H9 (cell line): Measurements from ENCODE around the gene PPP1R12A. TPM values are rescaled to one million over a fixed set of nuclear protein-coding genes. Genes with fewer than 3 reads are reported as not detected.

ENCODE experiments used
- DNase-seq: peaks from one replicate; pipeline ENCODE4 v3.0.0-alpha.2; 2017
- H2AFZ ChIP-seq: one replicate; pipeline ENCODE4 v1.6.1; 2013; ENCODE audit warnings: mild to moderate bottlenecking, low read length, control low read depth, moderate library complexity
- H2AK5ac ChIP-seq: 2 replicates; pipeline ENCODE4 v1.6.1; 2013; ENCODE audit warnings: low read length, control low read depth, mixed read lengths; ENCODE audit not compliant: insufficient read length
- H2BK120ac ChIP-seq: one replicate; pipeline ENCODE4 v1.6.1; 2013; ENCODE audit warnings: low read depth, mild to moderate bottlenecking, low read length, control low read depth, inconsistent platforms; ENCODE audit not compliant: poor library complexity, severe bottlenecking
- H2BK12ac ChIP-seq: 2 replicates; pipeline ENCODE4 v1.6.1; 2013; ENCODE audit warnings: low read length, control low read depth, mixed read lengths, low read depth; ENCODE audit not compliant: insufficient read length
- H2BK15ac ChIP-seq: 2 replicates; pipeline ENCODE4 v1.6.1; 2013; ENCODE audit warnings: low read depth, low read length, control low read depth
- H2BK20ac ChIP-seq: one replicate; pipeline ENCODE4 v1.6.1; 2013; ENCODE audit warnings: low read depth, mild to moderate bottlenecking, low read length, control low read depth, inconsistent platforms; ENCODE audit not compliant: poor library complexity, severe bottlenecking
- H2BK5ac ChIP-seq: 2 replicates; pipeline ENCODE4 v1.6.1; 2013; ENCODE audit warnings: low read length, control low read depth, mixed read lengths; ENCODE audit not compliant: insufficient read length
- H3K14ac ChIP-seq: 2 replicates; pipeline ENCODE4 v1.6.1; 2013; ENCODE audit warnings: low read length, control low read depth; ENCODE audit not compliant: insufficient read depth
- H3K18ac ChIP-seq: 2 replicates; pipeline ENCODE4 v1.6.1; 2013; ENCODE audit warnings: low read depth, mild to moderate bottlenecking, mixed read lengths, low read length, control low read depth; ENCODE audit not compliant: insufficient read length
- H3K23ac ChIP-seq: 2 replicates; pipeline ENCODE4 v1.6.1; 2013; ENCODE audit warnings: low read length, control low read depth, mixed read lengths, low read depth; ENCODE audit not compliant: insufficient read length
- H3K23me2 ChIP-seq: 2 replicates; pipeline ENCODE4 v1.6.1; 2013; ENCODE audit warnings: low read depth, mild to moderate bottlenecking, mixed read lengths, low read length, control low read depth; ENCODE audit not compliant: insufficient read length, poor library complexity, severe bottlenecking
- H3K27ac ChIP-seq: 2 replicates; pipeline ENCODE4 v1.5.1; 2013; ENCODE audit warnings: low read length, control low read depth, mixed read lengths, low read depth; ENCODE audit not compliant: insufficient read length
- H3K27me3 ChIP-seq: 2 replicates; pipeline ENCODE4 v1.6.1; 2013; ENCODE audit warnings: low read length, control low read depth, inconsistent platforms; ENCODE audit not compliant: insufficient read depth
- H3K4ac ChIP-seq: 2 replicates; pipeline ENCODE4 v1.6.1; 2013; ENCODE audit warnings: low read depth, mild to moderate bottlenecking, control low read depth, inconsistent platforms, low read length, moderate library complexity
- H3K4me1 ChIP-seq: 2 replicates; pipeline ENCODE4 v1.6.1; 2013; ENCODE audit warnings: low read length, control low read depth, inconsistent platforms; ENCODE audit not compliant: insufficient read depth
- H3K4me2 ChIP-seq: 2 replicates; pipeline ENCODE4 v1.6.1; 2013; ENCODE audit warnings: low read length, control low read depth, mixed read lengths; ENCODE audit not compliant: insufficient read length, insufficient read depth
- H3K56ac ChIP-seq: 2 replicates; pipeline ENCODE4 v1.6.1; 2013; ENCODE audit warnings: low read depth, mild to moderate bottlenecking, mixed read lengths, low read length, control low read depth; ENCODE audit not compliant: insufficient read length
- H3K79me1 ChIP-seq: 2 replicates; pipeline ENCODE4 v1.6.1; 2013; ENCODE audit warnings: low read depth, mild to moderate bottlenecking, moderate library complexity, low read length, control low read depth, inconsistent platforms; ENCODE audit not compliant: insufficient read depth, poor library complexity, severe bottlenecking
- H3K79me2 ChIP-seq: 2 replicates; pipeline ENCODE4 v1.6.1; 2013; ENCODE audit warnings: low read length, control low read depth, inconsistent platforms; ENCODE audit not compliant: insufficient read depth
- H3K9ac ChIP-seq: 2 replicates; pipeline ENCODE4 v1.6.1; 2013; ENCODE audit warnings: low read length, control low read depth, mixed read lengths; ENCODE audit not compliant: insufficient read length; ENCODE audit errors: extremely low read depth
- H3K9me3 ChIP-seq: one replicate; pipeline ENCODE4 v1.6.1; 2013; ENCODE audit warnings: low read depth, low read length, inconsistent platforms; ENCODE audit not compliant: control insufficient read depth
- H3T11ph ChIP-seq: one replicate; pipeline ENCODE4 v1.6.1; 2013; ENCODE audit warnings: mild to moderate bottlenecking, low read length, control low read depth, inconsistent platforms
- H4K20me1 ChIP-seq: one replicate; pipeline ENCODE4 v1.6.1; 2013; ENCODE audit not compliant: control insufficient read depth, insufficient read length, insufficient read depth
- H4K5ac ChIP-seq: 2 replicates; pipeline ENCODE4 v1.6.1; 2013; ENCODE audit warnings: low read depth, mild to moderate bottlenecking, mixed read lengths, low read length, control low read depth; ENCODE audit not compliant: insufficient read length
- H4K8ac ChIP-seq: replicated peaks from 2 replicates; pipeline ENCODE4 v1.6.1; 2013; ENCODE audit warnings: low read length, control low read depth, mixed read lengths, low read depth; ENCODE audit not compliant: insufficient read length
- H4K91ac ChIP-seq: 2 replicates; pipeline ENCODE4 v1.6.1; 2013; ENCODE audit warnings: low read depth, mild to moderate bottlenecking, moderate library complexity, mixed read lengths, low read length, control low read depth; ENCODE audit not compliant: insufficient read length
- H3K27ac Mint-ChIP-seq, 3 experiments: 2 replicates in 2 of 3; 3 replicates in 1 of 3; pipeline ENCODE4 v1.8.0; 2020 to 2021; ENCODE audit warnings: mixed read lengths in 3 of 3, mild to moderate bottlenecking in 1 of 3, moderate library complexity in 1 of 3
- H3K27me3 Mint-ChIP-seq: 2 replicates; pipeline ENCODE4 v1.8.0; 2021; ENCODE audit warnings: low read depth, mild to moderate bottlenecking, moderate library complexity, mixed read lengths
- H3K36me3 Mint-ChIP-seq, 3 experiments: 2 replicates in 2 of 3; 3 replicates in 1 of 3; pipeline ENCODE4 v1.8.0; 2020 to 2021; ENCODE audit warnings: low read depth in 3 of 3, mixed read lengths in 3 of 3; ENCODE audit not compliant: insufficient read depth in 1 of 3
- H3K4me1 Mint-ChIP-seq, 2 experiments: 2 replicates each; pipeline ENCODE4 v1.8.0; 2020; ENCODE audit warnings: mixed read lengths in 2 of 2
- H3K4me3 Mint-ChIP-seq, 2 experiments: 2 replicates in 1 of 2; 3 replicates in 1 of 2; pipeline ENCODE4 v1.8.0; 2020 to 2021; ENCODE audit warnings: mild to moderate bottlenecking in 2 of 2, mixed read lengths in 2 of 2, moderate library complexity in 1 of 2
- H3K9me3 Mint-ChIP-seq, 2 experiments: 2 replicates in 1 of 2; 3 replicates in 1 of 2; pipeline ENCODE4 v1.8.0; 2020; ENCODE audit warnings: mild to moderate bottlenecking in 2 of 2, mixed read lengths in 2 of 2, moderate library complexity in 1 of 2
- CTCF ChIP-seq: fragments of 200-600 bp; sonication (generic); conservative IDR thresholded peaks from 3 replicates; pipeline ENCODE4 v1.8.0; 2021; ENCODE audit warnings: antibody characterized with exemption, mild to moderate bottlenecking
- WGBS: extraction: QIAGEN DNeasy Blood & Tissue Kit; methylation state at CpG from one replicate; pipeline ENCODE4 v1.1.7; 2013; ENCODE audit warnings: missing lambda C conversion rate, low lambda C conversion rate, mixed read lengths; ENCODE audit not compliant: insufficient read length; ENCODE audit errors: extremely low coverage; 5-methylcytosine and 5-hydroxymethylcytosine counted together
- total RNA-seq: library from RNA; stranded (reverse); gene quantifications from 2 replicates; pipeline ENCODE4 v1.2.1, GENCODE V29; 2021

Gene PPP1R12A
- total RNA-seq, 1 experiment from 2014 or later, result 93.5 TPM

- H3K9ac ChIP-seq, result no peak overlapping the region
- Mint-ChIP-seq H3K9me3 (no peaks in the 10 kb centered on the region), H3K4me3 (no peak overlapping the region), H3K36me3 (peaks cover 0 to 2% (median 0%) of the 10 kb centered on the region in 3 experiments; a peak in 4 of 7 replicates), H3K27me3 (no peaks in the 10 kb centered on the region), H3K4me1 (peaks cover 0 to 4% of the 10 kb centered on the region in 2 experiments; a peak in 1 of 4 replicates), H3K27ac (peak overlapping the region in 1 of 3 experiments; percentile 62; a peak in 1 of 7 replicates)
- no peak overlapping the region for H2BK12ac ChIP-seq
- no peak overlapping the region for H2BK120ac ChIP-seq
- no peak overlapping the region for H3K56ac ChIP-seq
- H3K9me3 ChIP-seq, result no peaks in the 10 kb centered on the region
- no peak overlapping the region for H3K27ac ChIP-seq
- H4K5ac ChIP-seq, result no peak overlapping the region
- H2BK5ac ChIP-seq, result no peak overlapping the region
- no peaks in the 10 kb centered on the region for H3K4me1 ChIP-seq
- H2AFZ ChIP-seq, result no peak overlapping the region
- no CpG with 5 or more reads among the region's 2 CpGs for WGBS
- H3K79me2 ChIP-seq, result no peaks in the 10 kb centered on the region; the same call in 1 of the 2 replicates
- H4K20me1 ChIP-seq, result no peaks in the 10 kb centered on the region
- H3K4ac ChIP-seq, result no peak overlapping the region
- H4K8ac ChIP-seq, result no peak overlapping the region
- no peak overlapping the region for H3K14ac ChIP-seq
- no peak overlapping the region for H4K91ac ChIP-seq
- peaks cover 3% of the 10 kb centered on the region for H3K79me1 ChIP-seq
- no peak overlapping the region for H3K4me2 ChIP-seq
- no peak overlapping the region for H2BK15ac ChIP-seq
- H3K18ac ChIP-seq, result no peak overlapping the region
- no peak overlapping the region for H2AK5ac ChIP-seq
- H3T11ph ChIP-seq, result no peak overlapping the region
- no peak overlapping the region for H2BK20ac ChIP-seq
- DNase-seq, result no peak
- no peak overlapping the region for H3K23ac ChIP-seq
- no peaks in the 10 kb centered on the region for H3K23me2 ChIP-seq
- no peaks in the 10 kb centered on the region for H3K27me3 ChIP-seq
- no peak for TF ChIP-seq CTCF
These were observed 104.5 kb downstream of the PPP1R12A start for GRCh38 chr12:79830440-79830839.
